Lung (tissue), 12 donors: ENCODE data around the gene MLLT3. TPM values are rescaled to one million over a fixed set of nuclear protein-coding genes. Genes with fewer than 3 reads are reported as not detected.

ENCODE experiments used
- ATAC-seq: fragments of 200-7000 bp; cut with Tn5 transposase; one replicate; pipeline ENCODE4 v1.9.1; 2020; ENCODE audit warnings: moderate number of reproducible peaks; ENCODE audit not compliant: insufficient read depth, low FRiP score
- DNase-seq, 3 donors: peaks; one replicate each; pipeline ENCODE4 v3.0.0-alpha.2; 2013 to 2017
- H3K27ac ChIP-seq, 2 donors: one replicate each; pipeline ENCODE4 v1.5.1; 2013; ENCODE audit warnings: mild to moderate bottlenecking in 2 of 2, moderate library complexity in 2 of 2, control low read depth in 1 of 2, inconsistent platforms in 1 of 2, low read depth in 1 of 2, low read length in 1 of 2
- H3K27me3 ChIP-seq, 3 donors: one replicate each; pipeline ENCODE4 v1.5.1; 2013; ENCODE audit warnings: low read length in 2 of 3; ENCODE audit not compliant: control insufficient read depth in 3 of 3, insufficient read depth in 3 of 3
- H3K36me3 ChIP-seq, 4 donors: one replicate each; pipeline ENCODE4 v1.5.1; 2013; ENCODE audit warnings: low read length in 4 of 4, mild to moderate bottlenecking in 1 of 4, moderate library complexity in 1 of 4; ENCODE audit not compliant: control insufficient read depth in 4 of 4, insufficient read depth in 4 of 4
- H3K4me1 ChIP-seq, 5 donors: one replicate each; pipeline ENCODE4 v1.5.1; 2013; ENCODE audit warnings: low read length in 5 of 5, mild to moderate bottlenecking in 2 of 5, moderate library complexity in 1 of 5; ENCODE audit not compliant: control insufficient read depth in 5 of 5, insufficient read depth in 5 of 5
- H3K4me3 ChIP-seq: one replicate; pipeline ENCODE4 v1.5.1; 2013; ENCODE audit warnings: mild to moderate bottlenecking, control low read depth, moderate library complexity
- H3K9ac ChIP-seq, 2 donors: one replicate each; pipeline ENCODE4 v1.5.1; 2013; ENCODE audit warnings: low read length in 2 of 2, control low read depth in 1 of 2; ENCODE audit not compliant: insufficient read depth in 1 of 2
- H3K9me3 ChIP-seq, 4 donors: one replicate each; pipeline ENCODE4 v1.5.1; 2013; ENCODE audit warnings: low read length in 3 of 4, mild to moderate bottlenecking in 1 of 4, moderate library complexity in 1 of 4; ENCODE audit not compliant: control insufficient read depth in 4 of 4, insufficient read depth in 3 of 4
- WGBS, 2 donors: extraction: QIAGEN DNeasy Blood & Tissue Kit; methylation state at CpG; one replicate each; pipeline ENCODE4 v1.1.7; 2013; 5-methylcytosine and 5-hydroxymethylcytosine counted together
- polyA plus RNA-seq, 2 donors: library from polyadenylated mRNA; stranded (reverse); fragments of 200-250 nt; gene quantifications; one replicate each; pipeline ENCODE4 v1.2.1, GENCODE V29; 2013
- total RNA-seq, 2 donors: library from RNA; depleted of rRNA in 1 of 2; stranded (reverse); fragments of >200 nt in 1 of 2; gene quantifications; one replicate each; pipeline ENCODE4 v1.2.1, GENCODE V29; 2014 to 2021
- TF ChIP-seq, protein P1 (sequence below): IDR thresholded peaks from 2 replicates; pipeline ENCODE4 v1.5.1; 2012; ENCODE audit warnings: mild to moderate bottlenecking; ENCODE audit errors: control extremely low read depth, extremely low read depth
- donor health status: control.
- donor health status: control.
- donor health status: Bipolar disorder and iron deficiency.
- donor health status: healthy.
- donor health status: DM: yes; HTN: yes; CAD: no.

The MLLT3 gene
- total and polyA plus RNA-seq, 4 donors, result 7.1 to 43.1 (median 13.7) TPM

DNA sequence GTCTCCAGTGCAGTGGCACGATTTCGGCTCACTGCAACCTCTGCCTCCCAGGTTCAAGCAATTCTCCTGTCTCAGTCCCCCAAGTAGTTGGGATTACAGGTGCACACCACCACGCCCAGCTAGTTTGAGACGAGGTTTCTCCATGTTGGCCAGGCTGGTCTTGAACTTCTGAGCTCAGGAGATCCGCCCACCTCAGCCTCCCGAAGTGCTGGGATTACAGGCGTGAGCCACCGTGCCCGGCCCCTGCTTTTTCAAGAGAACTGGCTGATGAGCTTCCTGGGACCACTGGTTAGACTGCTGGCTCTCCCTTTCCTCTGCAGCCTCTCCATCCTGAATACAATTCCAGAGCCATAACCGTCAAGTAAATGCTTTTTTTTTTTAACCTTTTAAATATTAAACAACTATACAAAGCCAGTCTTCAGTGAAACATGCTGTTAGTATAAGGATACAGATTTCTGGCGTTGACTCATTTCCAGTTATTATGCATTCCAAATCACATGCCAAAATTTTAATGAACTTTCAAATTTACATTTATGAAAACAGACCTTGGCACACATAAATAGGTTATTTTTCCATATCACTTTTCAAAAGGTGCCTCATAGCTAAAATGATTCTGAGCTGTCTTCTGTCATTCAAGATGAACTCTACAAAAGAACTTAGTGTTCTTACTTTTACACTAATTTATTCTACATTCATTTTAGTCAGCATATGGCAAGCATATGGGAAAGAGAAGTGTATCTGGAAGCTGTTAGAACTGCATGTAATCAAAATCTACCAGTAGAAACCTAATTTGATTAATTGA is 116.0 kb downstream of the MLLT3 start:
- DNase-seq (peak in 2 of 3 donors; percentile 16), ATAC-seq (no peak)
- peaks cover 0 to 5% (median 4%) of the 10 kb centered on the region in 5 donors for H3K4me1 ChIP-seq
- no peaks in the 10 kb centered on the region for H3K36me3 ChIP-seq
- no peaks in the 10 kb centered on the region for H3K9me3 ChIP-seq
- TF ChIP-seq, protein P1, sequence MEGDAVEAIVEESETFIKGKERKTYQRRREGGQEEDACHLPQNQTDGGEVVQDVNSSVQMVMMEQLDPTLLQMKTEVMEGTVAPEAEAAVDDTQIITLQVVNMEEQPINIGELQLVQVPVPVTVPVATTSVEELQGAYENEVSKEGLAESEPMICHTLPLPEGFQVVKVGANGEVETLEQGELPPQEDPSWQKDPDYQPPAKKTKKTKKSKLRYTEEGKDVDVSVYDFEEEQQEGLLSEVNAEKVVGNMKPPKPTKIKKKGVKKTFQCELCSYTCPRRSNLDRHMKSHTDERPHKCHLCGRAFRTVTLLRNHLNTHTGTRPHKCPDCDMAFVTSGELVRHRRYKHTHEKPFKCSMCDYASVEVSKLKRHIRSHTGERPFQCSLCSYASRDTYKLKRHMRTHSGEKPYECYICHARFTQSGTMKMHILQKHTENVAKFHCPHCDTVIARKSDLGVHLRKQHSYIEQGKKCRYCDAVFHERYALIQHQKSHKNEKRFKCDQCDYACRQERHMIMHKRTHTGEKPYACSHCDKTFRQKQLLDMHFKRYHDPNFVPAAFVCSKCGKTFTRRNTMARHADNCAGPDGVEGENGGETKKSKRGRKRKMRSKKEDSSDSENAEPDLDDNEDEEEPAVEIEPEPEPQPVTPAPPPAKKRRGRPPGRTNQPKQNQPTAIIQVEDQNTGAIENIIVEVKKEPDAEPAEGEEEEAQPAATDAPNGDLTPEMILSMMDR, result no peak
- no peak overlapping the region for H3K27ac ChIP-seq
- no peak overlapping the region for H3K9ac ChIP-seq
- no peaks in the 10 kb centered on the region for H3K27me3 ChIP-seq
- 87 to 94% methylated on average over 11 of the region's 11 CpGs for WGBS, 2 donors
- no peak overlapping the region for H3K4me3 ChIP-seq

GRCh38 chr9:20505574-20505973 is 116.7 kb downstream of the MLLT3 start:
- H3K27me3 ChIP-seq, result no peaks in the 10 kb centered on the region
- no peak overlapping the region for H3K9ac ChIP-seq
- no peak for DNase-seq
- no peaks in the 10 kb centered on the region for H3K36me3 ChIP-seq
- no peak overlapping the region for H3K27ac ChIP-seq
- TF ChIP-seq, protein P1, result no peak
- ATAC-seq, result no peak
- 83 to 89% methylated on average over 5 of the region's 5 CpGs for WGBS, 2 donors
- H3K4me1 ChIP-seq, result peaks cover 0 to 5% (median 4%) of the 10 kb centered on the region in 5 donors
- no peaks in the 10 kb centered on the region for H3K9me3 ChIP-seq
- no peak overlapping the region for H3K4me3 ChIP-seq

GRCh38 chr9:20504930-20505329 is 117.4 kb downstream of the MLLT3 start:
- Histone ChIP-seq H3K36me3 (no peaks in the 10 kb centered on the region), H3K4me1 (peaks cover 0 to 5% (median 4%) of the 10 kb centered on the region in 5 donors), H3K27ac (no peak overlapping the region), H3K4me3 (no peak overlapping the region), H3K27me3 (no peaks in the 10 kb centered on the region), H3K9ac (no peak overlapping the region), H3K9me3 (no peaks in the 10 kb centered on the region)
- TF ChIP-seq, protein P1, result no peak
- ATAC-seq (no peak), DNase-seq (no peak)
- 90 to 95% methylated on average over 1 of the region's 1 CpG for WGBS, 2 donors
